H1 (cell line): ENCODE measurements around the gene CLASP2. TPM values are rescaled to one million over a fixed set of nuclear protein-coding genes. Genes with fewer than 3 reads are reported as not detected.
A peak's percentile ranks its signal among the peaks of the same experiment; 100 is the strongest.

Source experiments
- CHD7 ChIP-seq: fragments of 300-600 bp; sonication (generic); IDR thresholded peaks from 2 replicates; pipeline ENCODE4 v1.7.1; 2012; ENCODE audit warnings: low read length, moderate library complexity, mild to moderate bottlenecking, inconsistent platforms; ENCODE audit not compliant: insufficient replicate concordance
- KDM1A ChIP-seq: fragments of 200-600, 300-600 bp; sonication (generic); IDR thresholded peaks from 2 replicates; pipeline ENCODE4 v1.7.1; 2016; ENCODE audit warnings: mild to moderate bottlenecking, low read length, borderline replicate concordance
- PHF8 ChIP-seq: fragments of 200-600 bp; sonication (generic); conservative IDR thresholded peaks from 2 replicates; pipeline ENCODE4 v1.7.1; 2012; ENCODE audit warnings: low read depth, mild to moderate bottlenecking, inconsistent platforms, low read length, moderate library complexity
- RNF2 ChIP-seq: fragments of 200-900, 300-1000 bp; sonication (generic); IDR thresholded peaks from 2 replicates; pipeline ENCODE4 v1.7.1; 2016; ENCODE audit warnings: borderline replicate concordance, low read depth, mild to moderate bottlenecking, antibody characterized with exemption, low read length; ENCODE audit not compliant: poor library complexity, severe bottlenecking; ENCODE audit errors: missing control alignments
- RXRA ChIP-seq: IDR thresholded peaks from 2 replicates; pipeline ENCODE4 v1.6.1; 2011; ENCODE audit warnings: low read depth, mild to moderate bottlenecking, low read length, moderate library complexity; ENCODE audit not compliant: insufficient read depth
- SIX5 ChIP-seq: IDR thresholded peaks from 2 replicates; pipeline ENCODE4 v1.6.1; 2011; ENCODE audit warnings: mild to moderate bottlenecking, low read depth, low read length
- USF2 ChIP-seq: IDR thresholded peaks from 2 replicates; pipeline ENCODE4 v1.6.1; 2011; ENCODE audit warnings: low read length, improper control_type of control experiment
- YY1 ChIP-seq: IDR thresholded peaks from 2 replicates; pipeline ENCODE4 v1.6.1; 2011; ENCODE audit warnings: low read depth, mild to moderate bottlenecking, low read length
- polyA plus RNA-seq, 7 experiments: library from polyadenylated mRNA; depleted of rRNA in 3 of 7; stranded (reverse) in 5 of 7; unstranded in 2 of 7; fragments of >200 nt in 5 of 7; fragments of 200-250 nt in 2 of 7; gene quantifications; 1 replicate in 5 of 7; 2 replicates in 1 of 7; 4 replicates in 1 of 7; pipeline versions ENCODE4 v1.2.1 to v1.2.3, GENCODE V29; 2011 to 2013; ENCODE audit warnings: missing spikeins in 2 of 7, mixed read lengths in 2 of 7
- total RNA-seq: library from RNA; stranded (reverse); fragmentation: NEBNext Ultra II Directional; extraction: Animal tissue kit (Norgen Biotek cat#: 25700); gene quantifications from 2 replicates; pipeline ENCODE4 v1.2.1, GENCODE V29; 2021

CLASP2 gene
- total and polyA plus RNA-seq, 2 of the 8 experiments (the other 6 are each of a cell fraction or from before 2014, with no cell fraction given): 21.7 to 58.0 TPM

- TF ChIP-seq CHD7 (peak; percentile 29), PHF8 (no peak), YY1 (no peak), KDM1A (peak; percentile 23; the same call in 1 of the 2 replicates), USF2 (no peak), RXRA (no peak), SIX5 (no peak), RNF2 (no peak)
These were observed 58.8 kb downstream of the CLASP2 start (continued) for GRCh38 chr3:33658991-33659848.
